SK-N-MC (cell line): ENCODE results near the gene ATP5MC3.

Source experiments
- EZH2 ChIP-seq: fragments of 200-600 bp; sonication (generic); IDR thresholded peaks from one replicate; pipeline ENCODE4 v1.6.1; 2017; ENCODE audit warnings: antibody characterized with exemption
- FOXP2 ChIP-seq: optimal IDR thresholded peaks from 2 replicates; pipeline ENCODE3; 2011; ENCODE audit warnings: mild to moderate bottlenecking, moderate library complexity; ENCODE audit not compliant: insufficient read depth; ENCODE audit errors: extremely low read length, control extremely low read depth

DNA sequence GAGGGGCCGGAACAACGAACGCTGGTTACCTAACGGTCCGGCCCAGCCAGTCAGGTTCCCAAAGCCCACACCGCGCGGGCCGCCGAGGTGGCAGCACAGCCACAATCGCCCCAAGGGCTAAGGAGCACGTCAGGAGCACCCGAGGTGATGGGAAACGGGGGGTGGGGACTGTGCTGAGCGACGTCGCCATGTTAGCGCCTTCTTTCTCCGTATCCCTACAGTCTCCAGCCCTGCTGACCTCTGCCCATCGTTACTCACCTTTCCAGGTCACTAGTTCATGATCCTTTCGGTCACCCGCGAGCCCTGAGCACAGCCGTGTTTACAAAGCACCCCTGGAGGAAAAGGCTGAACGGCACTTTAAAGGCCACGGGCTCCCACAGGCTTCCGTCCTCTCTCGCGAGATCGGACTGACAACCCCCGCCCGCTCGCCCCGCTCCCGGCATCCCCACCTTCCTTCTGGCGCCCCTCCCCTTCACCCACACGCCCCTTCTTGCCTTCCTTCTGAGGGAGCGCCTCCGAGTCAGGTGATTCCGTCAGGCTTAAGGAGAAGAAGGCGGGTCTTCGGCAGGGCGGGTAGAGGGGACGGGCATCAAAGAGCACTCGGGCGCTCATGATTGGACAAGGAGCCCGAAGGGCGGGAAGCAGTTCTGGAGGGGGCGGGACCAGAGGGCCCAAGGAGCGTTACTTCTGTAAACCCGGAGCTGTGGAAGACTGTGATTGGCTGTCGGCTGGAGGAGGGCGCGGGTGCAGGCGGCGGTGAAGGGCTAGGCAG is 13.5 kb downstream of the ATP5MC3 start, which contains the start of gene ATF2:
- TF ChIP-seq EZH2: no peak
- TF ChIP-seq FOXP2: no peak
